HCT116 (cell line): ENCODE results near the gene MAGEA6. TPM values are rescaled to one million over a fixed set of nuclear protein-coding genes. Genes with fewer than 3 reads are reported as not detected.
"Not testable (repeated sequence)": the region's sequence is repeated elsewhere in the genome, so short reads cannot be mapped to it uniquely, and the experiment has no call there.

ENCODE experiments used
- ATAC-seq: fragments of 200-7000 bp; cut with Tn5 transposase; 2 replicates; pipeline ENCODE4 v1.9.1; 2020; ENCODE audit warnings: mild to moderate bottlenecking, moderate library complexity
- BruUV-seq: library from RNA; stranded (reverse); fragments of 400-500 nt; replicated peaks from 2 replicates; lab custom pipeline; 2021; lab: Mats Ljungman, UMichigan
- CTCF ChIA-PET: fragments of 300-600 bp; sonication (Branson Sonifier 250); formaldehyde crosslinking; loops from one replicate; lab custom pipeline; 2021; ENCODE audit warnings: antibody characterized with exemption; lab: Charles Lee
- POLR2A ChIA-PET: fragments of 300-600, 350-600 bp; sonication (Branson Sonifier 250); formaldehyde crosslinking; loops from one replicate; lab custom pipeline; 2021; ENCODE audit warnings: antibody characterized with exemption; lab: Charles Lee
- RAD21 ChIA-PET, 2 experiments: fragments of 300-600 bp; sonication (Branson Sonifier 250); formaldehyde crosslinking; loops; one replicate each; lab custom pipeline; 2023; ENCODE audit warnings: low total read pairs in 2 of 2; ENCODE audit not compliant: uncharacterized antibody in 2 of 2, unreplicated experiment in 2 of 2, low non-redundant PET in 1 of 2; lab: Charles Lee
- DNase-seq: peaks from one replicate; pipeline ENCODE4 v3.0.0-alpha.2; 2010; ENCODE audit warnings: low read depth, low spot score
- H2AFZ ChIP-seq: fragments of 200-600 bp; shearing (Covaris generic), sonication (generic); 2 replicates; pipeline ENCODE4 v1.6.1; 2017; ENCODE audit warnings: low read depth, mixed run types, mixed read lengths, antibody characterized with exemption, low read length; ENCODE audit not compliant: poor library complexity, severe bottlenecking
- H3K27ac ChIP-seq: 2 replicates; pipeline ENCODE4 v1.5.1; 2012; ENCODE audit warnings: low read depth, low read length
- H3K27me3 ChIP-seq: fragments of 200-600 bp; sonication (generic); 2 replicates; pipeline ENCODE4 v1.6.1; 2016; ENCODE audit warnings: mixed run types, low read length, mixed read lengths; ENCODE audit not compliant: insufficient read depth
- H3K36me3 ChIP-seq, 2 experiments: fragments of 200-500 bp in 1 of 2; fragments of 200-600 bp in 1 of 2; sonication (Bioruptor generic) in 1 of 2; sonication (generic) in 1 of 2; 2 replicates each; pipeline versions ENCODE4 v1.5.1 to v1.6.1; 2014 to 2016; ENCODE audit warnings: low read length in 2 of 2, inconsistent platforms in 1 of 2, mixed read lengths in 1 of 2, mixed run types in 1 of 2; ENCODE audit not compliant: insufficient read depth in 2 of 2, control insufficient read depth in 1 of 2
- H3K4me1 ChIP-seq, 2 experiments: fragments of 200-600 bp in 1 of 2; sonication (generic) in 1 of 2; 2 replicates each; pipeline versions ENCODE4 v1.5.1 to v1.6.1; 2012 to 2017; ENCODE audit warnings: low read length in 2 of 2, inconsistent platforms in 1 of 2, mild to moderate bottlenecking in 1 of 2, mixed read lengths in 1 of 2, mixed run types in 1 of 2, moderate library complexity in 1 of 2; ENCODE audit not compliant: insufficient read depth in 2 of 2, control insufficient read depth in 1 of 2
- H3K4me2 ChIP-seq: fragments of 200-600 bp; sonication (generic); 2 replicates; pipeline ENCODE4 v1.6.1; 2017; ENCODE audit warnings: mixed run types, low read length, mixed read lengths
- H3K4me3 ChIP-seq, 2 experiments: fragments of 200-600 bp in 1 of 2; sonication (generic) in 1 of 2; replicated peaks in 1 of 2; 2 replicates each; pipeline ENCODE4 v1.5.1; 2011 to 2016; ENCODE audit warnings: low read length in 2 of 2, control low read depth in 1 of 2, low read depth in 1 of 2, mild to moderate bottlenecking in 1 of 2, mixed read lengths in 1 of 2, mixed run types in 1 of 2
- H3K79me2 ChIP-seq: fragments of 200-600 bp; sonication (generic); 2 replicates; pipeline ENCODE4 v1.6.1; 2017; ENCODE audit warnings: mild to moderate bottlenecking, mixed run types, low read length, moderate library complexity, mixed read lengths; ENCODE audit not compliant: insufficient read depth
- H3K9ac ChIP-seq: fragments of 200-600 bp; sonication (generic); 2 replicates; pipeline ENCODE4 v1.6.1; 2016; ENCODE audit warnings: low read length, mixed read lengths
- H3K9me2 ChIP-seq: fragments of 200-600 bp; sonication (generic), shearing (Covaris generic); 2 replicates; pipeline ENCODE4 v1.6.1; 2017; ENCODE audit warnings: mixed run types, mild to moderate bottlenecking, moderate library complexity; ENCODE audit not compliant: insufficient read depth
- H3K9me3 ChIP-seq, 2 experiments: fragments of 200-500 bp in 1 of 2; fragments of 200-600 bp in 1 of 2; sonication (Bioruptor generic) in 1 of 2; sonication (generic) in 1 of 2; 2 replicates each; pipeline ENCODE4 v1.6.1; 2014 to 2017; ENCODE audit warnings: low read length in 2 of 2, mixed read lengths in 2 of 2, inconsistent platforms in 1 of 2, low read depth in 1 of 2, mild to moderate bottlenecking in 1 of 2, mixed run types in 1 of 2, moderate library complexity in 1 of 2; ENCODE audit not compliant: control insufficient read depth in 1 of 2, insufficient read depth in 1 of 2
- H4K20me1 ChIP-seq: fragments of 200-600 bp; sonication (generic), shearing (Covaris generic); 2 replicates; pipeline ENCODE4 v1.6.1; 2017; ENCODE audit warnings: mixed run types, mild to moderate bottlenecking, moderate library complexity; ENCODE audit not compliant: insufficient read depth
- EGR1 ChIP-seq: IDR thresholded peaks from 2 replicates; pipeline ENCODE4 v1.6.1; 2012; ENCODE audit warnings: low read depth
- ELF1 ChIP-seq: IDR thresholded peaks from 2 replicates; pipeline ENCODE4 v1.6.1; 2012; ENCODE audit warnings: low read depth, borderline replicate concordance
- JUND ChIP-seq: IDR thresholded peaks from 2 replicates; pipeline ENCODE4 v1.6.1; 2012
- MAX ChIP-seq: IDR thresholded peaks from 2 replicates; pipeline ENCODE4 v1.6.1; 2012
- POLR2A ChIP-seq: IDR thresholded peaks from 2 replicates; pipeline ENCODE4 v1.7.0; 2011; ENCODE audit warnings: borderline replicate concordance; ENCODE audit not compliant: insufficient read depth, insufficient read length; ENCODE audit errors: extremely low read depth
- POLR2AphosphoS5 ChIP-seq: IDR thresholded peaks from 2 replicates; pipeline ENCODE4 v1.6.1; 2011; ENCODE audit warnings: mild to moderate bottlenecking, low read depth, low read length, moderate library complexity
- RAD21 ChIP-seq: IDR thresholded peaks from 2 replicates; pipeline ENCODE4 v1.6.1; 2012; ENCODE audit warnings: low read depth, mild to moderate bottlenecking
- REST ChIP-seq: IDR thresholded peaks from 2 replicates; pipeline ENCODE4 v1.6.1; 2012; ENCODE audit warnings: low read depth
- ZBTB33 ChIP-seq: IDR thresholded peaks from 2 replicates; pipeline ENCODE4 v1.6.1; 2011; ENCODE audit warnings: mild to moderate bottlenecking, low read length, moderate library complexity; ENCODE audit not compliant: insufficient replicate concordance; ENCODE audit errors: extremely low read depth
- ZFX ChIP-seq: fragments of 450-650 bp; IDR thresholded peaks from 2 replicates; pipeline ENCODE4 v1.6.1; 2017
- intact Hi-C: fragments of 100-400 bp; cut with micrococcal nuclease; formaldehyde crosslinking; loops from 2 replicates; pipeline ENCODE4 v1.10.0; 2022
- total RNA-seq: library from RNA; stranded (reverse); gene quantifications from one replicate; pipeline ENCODE4 v1.2.1, GENCODE V29; 2021; ENCODE audit not compliant: unreplicated experiment

Gene MAGEA6
- total RNA-seq, 1 experiment from 2014 or later, result 0.57 TPM

- intact Hi-C loops, result no loop called here
- DNase-seq, result no peak
- no peak overlapping the region for H3K9ac ChIP-seq
- TF ChIP-seq POLR2AphosphoS5, result no peak
- TF ChIP-seq JUND, result no peak
- TF ChIP-seq REST, result no peak
- TF ChIP-seq ZBTB33, result no peak
- no peak for TF ChIP-seq ZFX
- TF ChIP-seq ELF1, result no peak
- no peak for TF ChIP-seq RAD21
- no peak for TF ChIP-seq MAX
- TF ChIP-seq EGR1, result no peak
- TF ChIP-seq POLR2A, result no peak
- no peak overlapping the region for H3K4me2 ChIP-seq
- H3K36me3 ChIP-seq, result no peaks in the 10 kb centered on the region
- H3K4me3 ChIP-seq, result no peak overlapping the region
- BruUV-seq, result no TSS peak
- POLR2A ChIA-PET, result no interaction called here
- no peaks in the 10 kb centered on the region for H3K9me2 ChIP-seq
- no peak overlapping the region for H2AFZ ChIP-seq
- no peak overlapping the region for H3K27ac ChIP-seq
- H3K4me1 ChIP-seq, result no peaks in the 10 kb centered on the region
- no peaks in the 10 kb centered on the region for H4K20me1 ChIP-seq
- no peaks in the 10 kb centered on the region for H3K27me3 ChIP-seq
- no peaks in the 10 kb centered on the region for H3K9me3 ChIP-seq
- RAD21 ChIA-PET, result no interaction called here
- no peaks in the 10 kb centered on the region for H3K79me2 ChIP-seq
- no peak for ATAC-seq
- CTCF ChIA-PET, result no interaction called here
Observed at GRCh38 chrX:152738560-152738959, 30.9 kb downstream of the MAGEA6 start.

- H3K79me2 ChIP-seq, H3K36me3 ChIP-seq, H3K4me2 ChIP-seq, POLR2A ChIA-PET, H4K20me1 ChIP-seq, CTCF ChIA-PET, H3K27me3 ChIP-seq, H3K9me3 ChIP-seq, RAD21 ChIA-PET, H3K4me1 ChIP-seq, H3K4me3 ChIP-seq, H3K9me2 ChIP-seq, DNase-seq, intact Hi-C loops, BruUV-seq, H3K27ac ChIP-seq, H2AFZ ChIP-seq, ATAC-seq, H3K9ac ChIP-seq: not testable (repeated sequence)
Observed at GRCh38 chrX:152736528-152736927, 33.0 kb downstream of the MAGEA6 start.
